Astrocyte of the spinal cord (primary cell): ENCODE results near the gene TMX1.

Experiments
- DNase-seq: peaks from one replicate; pipeline ENCODE4 v3.0.0; 2011; ENCODE audit warnings: low read depth, low spot score
- H3K4me3 ChIP-seq: 2 replicates; pipeline ENCODE4 v1.5.1; 2011; ENCODE audit warnings: low read depth, mild to moderate bottlenecking, low read length, moderate library complexity
- in situ Hi-C: cut with HindIII; loops from 2 replicates; pipeline ENCODE4 v1.10.0; 2017; ENCODE audit warnings: low sequenced_read_pairs
- TF ChIP-seq, protein P1 (sequence below): IDR thresholded peaks from 2 replicates; pipeline ENCODE4 v1.5.1; 2012; ENCODE audit warnings: low read depth, mild to moderate bottlenecking, low read length, inconsistent platforms

The TMX1 gene

DNA sequence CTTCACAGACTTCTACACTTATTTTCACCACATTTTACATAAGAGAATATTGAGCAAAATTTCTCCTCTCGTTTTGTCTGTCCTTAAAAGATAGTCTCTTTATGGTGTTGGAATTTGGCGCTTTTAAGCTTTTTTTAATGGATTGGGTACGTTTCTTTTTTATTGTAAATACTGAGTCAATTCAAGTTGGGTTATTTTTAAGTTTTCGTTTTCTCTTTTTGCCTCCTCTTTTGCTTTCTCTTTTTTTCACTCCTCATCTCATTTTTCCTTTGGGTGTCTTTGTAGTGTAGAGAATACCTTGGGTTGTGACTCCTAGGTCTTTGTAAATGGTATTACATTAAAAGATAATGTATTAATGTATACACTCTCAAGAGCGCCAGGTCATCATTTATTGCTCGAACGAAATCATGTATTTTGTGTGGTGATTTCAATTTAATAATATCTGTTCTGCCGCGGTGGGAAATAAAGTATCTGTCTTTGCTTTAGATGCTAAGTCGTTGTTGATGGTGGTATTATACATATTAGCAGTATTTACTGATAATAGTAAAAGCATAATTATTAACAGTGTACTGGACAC lies 845 bp downstream of the TMX1 start:
- DNase-seq = no peak
- in situ Hi-C loops = no loop called here
- peak overlapping the region; percentile 81 for H3K4me3 ChIP-seq
- TF ChIP-seq, protein P1, sequence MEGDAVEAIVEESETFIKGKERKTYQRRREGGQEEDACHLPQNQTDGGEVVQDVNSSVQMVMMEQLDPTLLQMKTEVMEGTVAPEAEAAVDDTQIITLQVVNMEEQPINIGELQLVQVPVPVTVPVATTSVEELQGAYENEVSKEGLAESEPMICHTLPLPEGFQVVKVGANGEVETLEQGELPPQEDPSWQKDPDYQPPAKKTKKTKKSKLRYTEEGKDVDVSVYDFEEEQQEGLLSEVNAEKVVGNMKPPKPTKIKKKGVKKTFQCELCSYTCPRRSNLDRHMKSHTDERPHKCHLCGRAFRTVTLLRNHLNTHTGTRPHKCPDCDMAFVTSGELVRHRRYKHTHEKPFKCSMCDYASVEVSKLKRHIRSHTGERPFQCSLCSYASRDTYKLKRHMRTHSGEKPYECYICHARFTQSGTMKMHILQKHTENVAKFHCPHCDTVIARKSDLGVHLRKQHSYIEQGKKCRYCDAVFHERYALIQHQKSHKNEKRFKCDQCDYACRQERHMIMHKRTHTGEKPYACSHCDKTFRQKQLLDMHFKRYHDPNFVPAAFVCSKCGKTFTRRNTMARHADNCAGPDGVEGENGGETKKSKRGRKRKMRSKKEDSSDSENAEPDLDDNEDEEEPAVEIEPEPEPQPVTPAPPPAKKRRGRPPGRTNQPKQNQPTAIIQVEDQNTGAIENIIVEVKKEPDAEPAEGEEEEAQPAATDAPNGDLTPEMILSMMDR = no peak

DNA sequence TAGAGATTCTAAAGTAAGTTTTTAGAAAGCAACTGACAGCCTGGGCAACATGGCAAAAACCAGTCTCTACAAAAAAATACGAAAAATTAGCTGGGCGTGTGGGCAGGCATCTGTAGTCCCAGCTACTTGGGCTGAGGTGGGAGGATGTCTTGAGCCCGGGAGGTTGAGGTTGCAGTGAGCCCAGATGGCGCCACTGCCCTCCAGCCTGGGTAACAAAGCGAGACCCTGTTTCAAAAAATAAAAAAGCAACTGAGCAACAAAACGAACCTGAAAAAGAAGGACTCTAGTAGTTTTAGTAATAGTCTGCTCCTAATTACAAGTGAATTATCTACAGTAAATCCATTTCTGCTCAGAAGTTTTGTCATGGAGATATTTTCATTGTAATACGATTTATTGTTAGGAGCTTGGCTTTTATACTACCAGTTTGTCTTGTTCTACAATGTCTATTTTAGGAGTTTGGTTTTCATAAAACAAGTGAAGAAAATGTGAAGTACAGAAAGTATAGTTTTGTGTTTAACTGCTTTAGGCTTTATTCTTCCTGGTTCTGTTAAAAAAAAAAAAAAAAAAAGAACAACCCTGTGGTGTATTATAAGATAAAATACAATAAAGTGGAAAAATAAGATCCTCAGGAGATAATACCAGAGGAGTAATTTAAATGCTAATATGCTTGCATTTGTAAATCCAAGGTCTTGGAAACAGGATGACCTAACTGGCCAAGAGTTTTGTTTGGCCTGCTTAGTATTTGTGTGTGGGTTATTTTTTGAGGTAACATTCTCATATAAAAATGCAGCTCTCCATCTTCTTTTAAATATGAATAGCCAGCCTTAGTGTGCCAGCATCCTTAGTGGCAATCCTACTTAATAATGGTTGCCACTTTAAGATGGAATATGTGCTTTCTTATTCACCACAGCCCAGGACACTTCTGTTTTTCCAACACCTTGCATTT lies 2.8 kb downstream of the TMX1 start:
- in situ Hi-C loops = no loop called here
- H3K4me3 ChIP-seq = no peak overlapping the region
- DNase-seq = no peak
- TF ChIP-seq, protein P1 = peak; percentile 13

DNA sequence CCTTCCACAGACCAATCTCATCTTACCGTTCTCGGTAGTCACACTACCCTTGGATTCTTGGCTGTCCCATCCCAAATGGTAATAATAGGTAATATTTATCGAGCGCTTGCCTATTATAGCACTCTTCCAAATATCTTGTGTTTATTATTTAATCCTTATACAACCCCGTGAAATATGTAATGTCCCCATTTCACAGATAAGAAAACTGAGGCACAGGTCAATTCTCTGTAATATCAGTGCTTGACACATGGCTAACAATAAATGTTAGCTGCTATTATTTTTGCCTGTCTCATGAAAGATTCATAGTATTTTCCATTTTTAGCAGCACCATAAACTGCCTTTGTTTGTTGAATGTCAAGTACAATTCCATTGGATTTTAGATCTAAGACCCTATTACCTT lies 4.5 kb downstream of the TMX1 start:
- in situ Hi-C loops = no loop called here
- no peak overlapping the region for H3K4me3 ChIP-seq
- TF ChIP-seq, protein P1 = no peak
- DNase-seq = no peak

DNA sequence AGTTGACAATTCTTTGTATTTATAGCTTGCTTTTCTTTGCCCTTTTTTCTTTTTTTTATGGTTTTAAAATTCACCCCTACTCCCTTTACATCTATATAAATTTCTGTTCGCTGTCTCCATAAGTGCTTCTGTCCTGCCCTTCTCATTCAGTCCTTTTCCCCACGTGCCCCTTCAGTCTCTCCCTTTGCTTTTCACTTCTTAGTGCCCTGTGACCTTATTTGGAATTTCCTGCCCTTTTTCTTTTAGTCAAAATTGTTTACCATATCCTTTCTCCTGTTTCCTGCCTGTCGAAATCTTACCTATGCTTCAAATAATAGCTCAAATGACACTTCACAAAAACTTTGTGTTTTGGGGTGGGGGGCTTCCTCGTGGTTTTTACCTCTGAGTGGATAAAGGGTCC lies 6.0 kb downstream of the TMX1 start:
- no peak for DNase-seq
- H3K4me3 ChIP-seq = no peak overlapping the region
- in situ Hi-C loops = no loop called here
- TF ChIP-seq, protein P1 = no peak

DNA sequence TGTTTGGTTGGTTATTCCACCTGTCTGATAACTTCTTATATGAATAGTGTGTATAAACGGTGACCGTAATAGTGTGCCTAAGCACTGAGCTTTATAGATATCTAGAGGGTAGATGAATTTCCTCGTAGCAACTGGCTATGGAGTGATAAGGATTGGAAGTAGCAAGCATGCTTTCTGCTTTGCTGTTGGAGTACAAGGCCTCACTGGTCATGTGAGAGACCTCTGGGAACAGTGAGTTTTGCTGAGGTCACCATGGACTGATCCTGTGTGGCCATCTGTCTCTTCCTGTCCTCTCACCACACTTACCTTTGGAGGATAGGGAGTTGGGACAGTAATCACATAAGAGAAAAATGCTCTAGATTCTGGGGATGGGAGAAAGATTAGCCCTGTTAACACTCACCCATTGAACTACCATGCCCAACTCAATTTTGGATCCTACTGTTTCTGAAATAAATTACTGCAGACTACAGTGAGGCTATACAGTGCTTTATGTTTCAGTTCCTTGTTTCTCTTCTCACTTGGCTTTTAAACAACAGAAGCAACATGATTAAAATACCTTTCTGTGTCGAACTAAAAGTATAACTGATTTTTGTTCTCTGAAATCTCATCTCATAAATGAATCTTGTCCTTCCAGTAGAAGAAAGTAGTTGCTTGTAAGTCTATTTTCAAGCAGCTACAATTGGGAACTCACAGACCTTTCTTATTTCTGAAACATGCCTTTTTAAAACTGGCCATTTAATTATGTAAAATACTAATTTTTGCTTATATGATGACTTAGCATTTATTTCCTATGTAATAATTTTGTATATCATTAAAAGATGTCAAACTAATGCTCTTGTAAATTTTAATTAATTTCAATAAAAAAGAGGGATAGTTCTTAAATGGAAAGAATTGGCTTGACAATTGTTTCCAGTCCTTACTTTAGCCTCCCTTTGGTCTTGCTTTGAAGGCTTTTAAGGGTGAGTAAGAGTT lies 8.3 kb downstream of the TMX1 start:
- in situ Hi-C loops = no loop called here
- no peak overlapping the region for H3K4me3 ChIP-seq
- no peak for DNase-seq
- TF ChIP-seq, protein P1 = no peak

DNA sequence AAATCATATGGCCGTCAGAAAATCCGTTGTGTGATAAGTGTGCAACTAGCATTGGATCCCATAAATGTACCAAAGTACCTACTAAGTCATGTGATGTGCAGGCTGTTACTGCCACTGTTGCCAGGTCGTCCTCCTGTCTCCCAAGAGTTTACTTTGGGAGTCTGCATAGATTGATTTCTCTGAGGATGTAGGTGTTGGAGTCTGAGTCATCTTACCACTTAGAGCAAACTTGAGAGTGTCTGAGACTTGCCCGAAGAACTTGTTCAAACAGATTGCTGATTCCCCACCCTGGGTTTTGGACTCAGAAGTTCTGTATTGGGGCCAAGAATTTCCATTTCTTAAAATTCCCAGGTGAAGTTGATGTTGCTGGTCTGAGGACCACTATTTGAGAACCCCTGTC lies 11.4 kb downstream of the TMX1 start:
- no peak overlapping the region for H3K4me3 ChIP-seq
- in situ Hi-C loops = no loop called here
- DNase-seq = no peak
- TF ChIP-seq, protein P1 = no peak
